Measurements from ENCODE around the gene PPIL4.
A peak's percentile ranks its signal among the peaks of the same experiment; 100 is the strongest.
"Not testable (repeated sequence)": the region's sequence is repeated elsewhere in the genome, so short reads cannot be mapped to it uniquely, and the experiment has no call there.

Gene PPIL4

DNA sequence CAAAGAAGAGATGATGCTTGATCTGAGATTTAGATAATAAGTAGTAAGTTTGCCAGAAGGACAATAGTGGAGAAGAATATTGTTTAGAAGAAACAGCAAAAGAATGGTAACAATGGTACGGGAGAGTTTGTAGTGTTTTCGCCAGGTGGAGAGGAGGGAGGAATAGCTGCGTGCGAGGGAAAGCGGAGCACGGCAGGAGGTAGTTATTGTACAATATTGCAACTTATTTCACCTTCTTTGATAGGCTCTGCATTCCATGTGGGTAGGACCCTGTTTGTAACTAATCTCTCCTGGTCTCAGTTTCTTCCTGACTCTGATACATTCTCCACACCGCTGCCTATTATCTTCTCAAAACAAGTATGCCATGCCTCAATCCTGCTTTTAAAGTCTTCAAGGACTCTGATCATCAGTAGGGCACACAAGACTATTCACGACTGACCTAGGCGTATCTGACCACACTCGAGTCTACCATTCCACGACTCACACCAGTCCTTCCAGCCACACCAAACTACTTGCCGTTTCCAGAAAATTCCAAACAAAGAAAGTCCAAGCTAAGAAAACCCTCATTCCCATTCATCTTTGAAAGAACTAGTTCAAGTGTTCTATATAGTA is 1.1 kb downstream of the PPIL4 start:
- no peak for DNase-seq (ENCODE audit: low read depth)
- H3K4me3 ChIP-seq (ENCODE audit: low read depth, low read length) = peak overlapping the region; percentile 92

DNA sequence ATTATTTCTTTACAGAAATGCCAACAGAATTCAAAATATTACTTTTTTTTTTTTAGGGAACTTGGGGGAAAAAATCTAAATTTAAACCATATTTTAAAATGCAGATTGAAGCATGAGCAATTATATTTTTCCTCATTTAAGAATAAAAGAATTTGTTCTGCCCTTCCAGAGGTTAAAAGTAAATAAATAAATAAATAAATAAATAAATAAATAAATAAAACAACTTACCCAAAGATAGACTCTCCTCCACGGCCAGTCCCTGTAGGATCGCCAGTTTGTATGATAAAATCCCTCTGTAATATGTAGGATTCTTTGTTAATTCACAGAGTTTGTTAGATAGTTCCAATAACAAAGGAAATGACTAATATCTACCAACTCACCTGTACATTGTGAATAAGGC is 4.7 kb downstream of the PPIL4 start:
- no peak for DNase-seq (ENCODE audit: low read depth)
- H3K4me3 ChIP-seq (ENCODE audit: low read depth, low read length) = no peak overlapping the region

DNA sequence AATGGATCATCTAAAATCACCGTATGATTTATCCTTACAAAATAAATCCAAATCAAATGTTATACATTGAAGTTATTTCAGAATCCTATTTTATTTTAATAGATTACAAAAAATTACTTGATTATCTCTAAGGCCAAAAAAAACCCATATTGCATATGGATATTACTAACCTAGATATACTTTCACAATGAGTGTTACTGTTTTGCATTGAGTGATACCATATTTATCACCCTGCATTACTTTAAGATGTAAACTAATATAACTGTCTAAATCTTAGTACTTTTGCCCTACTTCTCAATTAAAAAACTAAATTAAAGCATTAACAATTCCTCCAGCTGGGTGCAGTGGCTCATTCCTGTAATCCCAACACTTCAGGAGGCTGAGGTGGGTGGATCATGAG is 11.1 kb downstream of the PPIL4 start:
- no peak for DNase-seq (ENCODE audit: low read depth)
- H3K4me3 ChIP-seq (ENCODE audit: low read depth, low read length) = no peak overlapping the region

DNA sequence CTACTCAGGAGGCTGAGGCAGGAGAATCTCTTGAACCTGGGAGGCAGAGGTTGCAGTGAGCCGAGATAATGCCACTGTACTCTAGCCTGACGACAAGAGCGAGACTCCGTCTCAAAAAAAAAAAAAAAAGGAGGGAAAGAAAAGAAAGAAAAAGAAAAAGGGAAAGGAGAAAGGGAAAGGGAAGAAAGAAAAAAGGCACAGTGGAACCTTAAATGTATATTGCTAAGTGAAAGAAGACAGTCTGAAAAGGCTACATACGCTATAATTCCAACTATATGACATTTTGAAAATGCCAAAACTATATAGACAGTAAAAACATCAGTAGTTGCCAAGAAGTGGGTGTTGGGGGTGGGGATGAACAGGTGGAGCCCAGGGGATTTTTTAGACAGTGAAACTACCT is 16.2 kb downstream of the PPIL4 start:
- no peak for DNase-seq (ENCODE audit: low read depth)
- no peak overlapping the region for H3K4me3 ChIP-seq (ENCODE audit: low read depth, low read length)

DNA sequence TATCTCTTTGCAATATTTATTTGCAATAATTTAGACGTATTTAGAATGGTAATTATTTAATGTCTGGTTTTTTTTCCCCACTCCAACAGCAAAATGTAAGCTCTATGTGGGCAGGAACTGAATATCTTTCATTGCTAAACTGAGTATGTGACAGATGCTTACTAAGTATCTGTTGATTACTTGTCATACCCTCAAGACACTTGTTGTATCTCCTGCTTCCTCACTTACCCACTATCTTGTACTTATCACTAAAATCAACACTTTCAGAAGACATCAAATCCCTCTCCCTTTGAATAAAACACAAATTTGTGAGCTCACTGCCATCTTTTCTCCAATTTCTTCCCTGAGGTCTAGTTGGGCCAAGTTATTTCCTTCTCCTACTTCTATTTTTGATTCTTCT is 30.3 kb downstream of the PPIL4 start:
- DNase-seq (ENCODE audit: low read depth) = no peak

DNA sequence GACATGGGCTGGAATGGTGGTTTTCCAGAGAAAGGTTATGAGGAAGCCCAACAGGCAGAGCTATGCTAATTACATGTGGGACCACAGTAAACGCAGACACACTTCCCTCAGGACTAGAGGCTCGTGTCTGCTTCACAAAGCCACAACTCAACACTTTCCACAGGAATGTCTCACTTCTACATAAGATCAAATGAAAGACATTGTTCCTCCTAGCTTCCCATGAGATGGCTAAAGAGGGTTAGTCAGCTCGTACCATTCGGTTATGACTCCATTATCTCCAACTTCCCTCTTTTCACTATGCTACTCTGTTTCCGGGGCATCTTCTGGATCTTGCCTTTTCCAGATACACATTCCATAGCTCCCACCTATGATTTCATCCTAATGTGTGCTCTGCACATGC is 31.9 kb downstream of the PPIL4 start:
- H3K4me3 ChIP-seq (ENCODE audit: low read depth, low read length) = no peak overlapping the region
- DNase-seq (ENCODE audit: low read depth) = no peak

More for the DNA sequence above, 30.3 kb downstream of the PPIL4 start:
- no peak overlapping the region for H3K4me3 ChIP-seq (ENCODE audit: low read depth, low read length)

DNA sequence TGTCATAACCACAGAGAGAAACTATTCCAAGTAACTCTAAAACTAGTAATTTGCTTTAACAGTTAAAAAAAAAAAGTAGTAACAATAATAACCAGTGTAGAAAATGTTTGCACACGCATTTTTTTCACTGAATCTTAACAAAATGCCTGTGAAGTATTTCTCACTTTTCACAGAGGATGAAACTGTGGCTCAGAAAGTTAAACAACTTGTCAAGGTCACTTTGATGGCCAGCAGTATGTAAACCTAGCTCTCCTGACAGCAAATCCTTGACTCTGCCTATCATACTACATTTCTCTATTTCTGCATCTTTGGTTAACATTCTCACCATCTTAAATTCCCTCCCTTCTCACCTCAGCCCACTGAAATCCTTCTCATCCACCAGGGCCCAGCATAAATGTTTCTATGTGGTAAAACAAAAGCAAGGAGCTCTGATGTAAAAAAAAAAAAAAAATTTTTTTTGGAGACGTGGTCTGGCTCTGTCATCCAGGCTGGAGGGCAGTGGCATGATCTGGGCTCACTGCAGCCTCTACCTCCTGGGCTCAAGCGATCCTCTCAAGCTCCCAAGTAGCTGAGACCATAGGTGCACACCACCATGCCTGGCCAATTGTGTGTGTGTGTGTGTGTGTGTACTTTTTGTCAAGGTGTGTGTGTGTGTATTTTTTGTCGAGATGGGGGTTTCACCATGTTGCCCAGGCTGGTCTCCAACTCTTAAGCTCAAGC is 34.9 kb downstream of the PPIL4 start:
- H3K4me3 ChIP-seq (ENCODE audit: low read depth, low read length) = no peak overlapping the region
- no peak for DNase-seq (ENCODE audit: low read depth)

DNA sequence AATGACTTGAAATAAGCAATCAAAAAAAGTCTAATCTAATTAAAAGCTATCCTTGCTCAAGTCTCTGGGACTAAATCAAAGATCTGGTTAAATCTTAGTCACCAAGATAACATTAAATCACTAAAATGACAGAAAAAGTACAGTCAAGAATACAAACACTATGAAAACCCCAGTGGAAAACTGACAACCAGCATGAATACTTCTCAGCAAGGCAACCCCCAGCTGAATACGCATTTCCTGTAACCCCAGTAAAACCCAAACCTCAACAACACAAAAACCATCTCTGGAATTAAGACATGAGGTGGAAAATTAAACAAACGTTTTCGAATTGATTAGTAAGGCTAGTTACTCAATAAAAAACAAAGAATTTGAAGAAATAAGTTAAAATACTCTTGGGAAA is 37.4 kb downstream of the PPIL4 start:
- DNase-seq (ENCODE audit: low read depth) = no peak
- H3K4me3 ChIP-seq (ENCODE audit: low read depth, low read length) = no peak overlapping the region

DNA sequence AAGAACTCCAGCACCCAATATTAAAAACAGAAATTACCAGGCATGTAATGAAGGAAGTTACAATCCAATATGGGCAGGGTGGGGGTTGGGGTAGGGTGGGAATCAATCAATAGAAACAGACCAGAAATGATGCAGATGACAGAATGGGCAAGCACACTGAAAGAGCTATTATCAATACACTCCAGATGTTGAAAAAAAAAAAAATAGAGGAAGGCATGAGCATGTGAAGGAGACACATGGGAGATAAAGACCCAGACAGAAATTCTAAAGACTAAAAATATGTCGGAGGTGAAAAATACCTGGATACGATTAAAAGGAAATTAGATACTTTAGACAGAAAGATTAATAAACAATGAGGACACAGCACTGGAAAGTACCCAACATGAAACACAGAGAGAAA is 42.0 kb downstream of the PPIL4 start:
- no peak for DNase-seq (ENCODE audit: low read depth)
- no peak overlapping the region for H3K4me3 ChIP-seq (ENCODE audit: low read depth, low read length)

DNA sequence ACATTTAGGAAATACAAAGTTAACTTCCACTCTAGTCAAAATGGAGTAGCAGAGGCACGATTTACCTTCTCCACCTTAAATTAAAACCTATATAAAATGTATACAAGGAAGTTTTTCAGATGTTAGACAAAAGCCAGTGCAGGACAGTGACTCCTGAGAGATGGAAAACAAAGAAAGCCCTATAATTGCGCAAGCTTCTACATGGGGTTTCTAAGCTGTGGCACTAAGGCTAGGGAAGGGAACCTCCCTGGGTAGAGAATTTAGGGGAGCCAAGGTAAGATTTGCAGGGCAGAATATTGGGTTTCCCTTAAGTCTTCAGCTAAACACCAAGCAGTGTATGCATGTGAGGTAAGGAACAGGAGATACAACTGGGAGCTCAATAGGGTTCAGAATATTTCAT is 42.6 kb downstream of the PPIL4 start:
- H3K4me3 ChIP-seq (ENCODE audit: low read depth, low read length) = no peak overlapping the region
- DNase-seq (ENCODE audit: low read depth) = no peak

DNA sequence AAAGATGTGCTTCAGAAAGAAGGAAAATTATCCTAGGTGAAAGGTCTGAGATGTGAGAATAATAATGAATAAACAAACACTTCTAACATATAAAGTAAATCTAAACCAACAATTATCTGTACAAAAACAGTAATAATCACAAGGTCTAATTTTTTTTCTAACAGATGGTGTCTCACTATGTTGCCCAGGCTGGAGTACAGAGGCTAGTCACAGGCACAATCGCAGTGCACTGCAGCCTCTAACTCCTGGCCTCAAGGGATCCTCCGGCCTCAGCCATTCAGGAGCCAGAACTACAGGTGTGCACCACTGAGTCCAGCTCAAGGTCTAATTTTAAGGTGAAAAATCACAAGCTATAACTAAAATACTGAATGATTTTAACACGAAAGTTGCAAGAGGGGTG is 44.1 kb downstream of the PPIL4 start:
- DNase-seq (ENCODE audit: low read depth) = no peak

DNA sequence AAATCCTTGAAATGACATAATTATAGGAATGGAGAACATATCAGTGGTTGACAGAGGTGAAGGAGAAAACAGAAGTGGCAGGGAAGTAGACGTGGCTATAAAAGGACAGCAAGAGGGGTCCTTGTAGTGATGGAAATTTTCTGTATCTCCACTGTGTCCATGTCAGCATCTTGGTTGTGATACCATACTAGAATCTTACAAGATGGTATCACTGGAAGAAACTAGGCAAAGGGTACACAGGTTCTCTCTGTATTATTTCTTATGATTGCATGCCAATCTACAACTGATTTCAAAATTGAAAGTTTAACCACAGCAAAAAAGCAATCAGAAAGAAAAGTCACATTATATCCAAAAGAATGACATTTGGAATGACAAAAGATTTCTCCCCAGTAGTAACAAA is 44.6 kb downstream of the PPIL4 start:
- no peak overlapping the region for H3K4me3 ChIP-seq (ENCODE audit: low read depth, low read length)
- DNase-seq (ENCODE audit: low read depth) = no peak

More for the DNA sequence above, 44.1 kb downstream of the PPIL4 start:
- no peak overlapping the region for H3K4me3 ChIP-seq (ENCODE audit: low read depth, low read length)

DNA sequence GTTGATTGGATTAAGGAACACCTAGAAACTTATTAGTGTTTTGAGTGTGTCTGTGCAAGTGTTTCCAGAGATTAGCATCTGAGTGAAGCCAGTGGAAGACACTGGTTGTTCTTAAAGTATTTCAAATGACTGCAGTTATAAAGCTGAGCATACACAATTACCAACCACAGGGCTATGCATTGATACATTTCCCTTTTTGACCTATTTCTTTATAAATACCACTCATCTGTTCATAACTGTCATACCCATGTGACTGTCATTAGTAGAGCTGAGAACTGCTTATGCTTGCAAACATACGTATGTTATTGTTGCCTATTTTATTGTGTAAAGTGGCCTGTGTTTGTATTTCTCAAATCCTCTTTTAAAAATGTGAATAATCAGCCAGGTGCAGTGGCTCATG is 45.7 kb downstream of the PPIL4 start:
- no peak overlapping the region for H3K4me3 ChIP-seq (ENCODE audit: low read depth, low read length)
- no peak for DNase-seq (ENCODE audit: low read depth)

DNA sequence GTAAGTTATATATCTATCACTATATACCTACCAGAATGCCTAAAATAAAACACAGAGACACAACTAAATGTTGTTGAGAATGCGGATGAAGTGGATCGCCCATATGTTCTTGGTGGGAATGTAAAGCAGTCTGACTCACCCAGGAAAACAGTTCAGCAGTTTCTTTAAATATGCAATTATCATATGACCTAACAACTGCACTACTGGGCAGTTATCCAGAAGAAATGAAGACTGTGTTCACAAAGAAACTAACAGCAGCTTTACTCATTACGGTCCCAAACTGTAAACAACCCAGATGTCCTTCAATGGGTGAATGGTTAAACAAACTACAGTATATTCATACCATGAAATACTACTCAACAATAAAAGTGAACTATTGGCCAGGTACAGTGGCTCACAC is 46.8 kb downstream of the PPIL4 start:
- no peak overlapping the region for H3K4me3 ChIP-seq (ENCODE audit: low read depth, low read length)
- peak; percentile 82 for DNase-seq (ENCODE audit: low read depth)

DNA sequence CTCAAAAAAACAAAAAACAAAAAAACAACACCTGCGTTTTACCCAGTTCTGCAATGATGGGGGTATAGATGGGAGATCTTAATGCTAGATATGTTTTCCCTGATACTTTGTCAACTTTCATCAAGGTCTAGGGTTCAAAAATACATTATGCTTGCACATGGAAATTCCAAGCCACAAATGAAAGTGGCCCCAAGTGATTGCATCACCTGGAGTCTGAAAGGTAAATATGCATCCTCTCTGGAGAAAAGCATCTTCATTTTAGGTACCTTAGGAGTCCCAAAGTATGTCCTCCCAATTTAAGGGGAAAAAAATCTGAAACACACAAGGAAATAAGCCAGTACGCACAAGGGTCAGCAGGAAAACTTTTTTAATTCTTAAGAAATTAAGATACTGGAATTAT is 48.5 kb downstream of the PPIL4 start:
- no peak for DNase-seq (ENCODE audit: low read depth)

DNA sequence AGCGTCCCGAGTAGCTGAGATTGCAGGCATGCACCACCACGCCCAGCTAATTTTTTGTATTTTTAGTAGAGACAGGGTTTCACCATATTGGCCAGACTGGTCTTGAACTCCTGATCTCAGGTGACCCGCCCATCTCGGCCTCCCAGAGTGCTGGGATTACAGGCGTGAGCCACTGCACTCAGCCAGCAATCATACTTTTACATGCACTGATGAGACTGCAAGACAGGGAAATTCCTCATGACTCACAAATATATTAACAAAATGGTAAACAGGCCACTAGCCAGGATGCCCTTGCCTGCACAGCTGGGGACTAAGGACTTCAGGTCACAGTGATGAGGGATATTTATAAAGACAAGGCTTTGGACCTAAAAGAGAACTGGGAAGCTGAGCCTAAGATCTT is 49.2 kb downstream of the PPIL4 start:
- DNase-seq (ENCODE audit: low read depth); H3K4me3 ChIP-seq (ENCODE audit: low read depth, low read length): not testable (repeated sequence)

More for the DNA sequence above, 48.5 kb downstream of the PPIL4 start:
- H3K4me3 ChIP-seq (ENCODE audit: low read depth, low read length) = no peak overlapping the region

DNA sequence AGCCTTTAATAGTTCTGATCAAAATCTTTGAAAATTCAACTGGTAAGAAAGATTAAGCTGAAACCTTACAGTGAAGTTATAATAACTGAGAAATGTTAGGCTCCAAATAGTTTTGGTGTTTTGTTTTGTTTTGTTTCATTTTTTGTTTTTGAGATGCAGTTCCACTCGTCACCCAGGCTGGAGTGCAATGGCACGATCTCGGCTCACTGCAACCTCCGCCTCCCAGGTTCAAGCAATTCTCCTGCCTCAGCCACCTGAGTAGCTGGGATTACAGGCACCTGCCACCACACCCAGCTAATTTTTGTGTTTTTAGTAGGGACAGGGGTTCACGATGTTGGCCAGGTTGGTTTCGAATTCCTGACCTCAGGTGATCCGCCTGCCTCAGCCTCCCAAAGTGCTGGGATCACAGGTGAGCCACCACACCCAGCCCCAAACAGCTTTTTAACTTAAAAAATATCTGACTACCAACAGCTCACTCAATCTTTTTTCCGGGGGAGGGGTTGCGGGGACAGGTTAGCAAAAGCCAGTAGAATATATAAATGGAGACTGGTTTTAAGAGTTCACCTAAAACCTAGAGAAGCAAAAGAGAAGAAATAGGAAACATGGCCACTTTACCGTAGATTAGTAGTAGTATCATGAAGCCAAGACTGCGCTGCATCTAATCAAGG is 50.4 kb downstream of the PPIL4 start:
- not testable (repeated sequence) for H3K4me3 ChIP-seq (ENCODE audit: low read depth, low read length); DNase-seq (ENCODE audit: low read depth)

DNA sequence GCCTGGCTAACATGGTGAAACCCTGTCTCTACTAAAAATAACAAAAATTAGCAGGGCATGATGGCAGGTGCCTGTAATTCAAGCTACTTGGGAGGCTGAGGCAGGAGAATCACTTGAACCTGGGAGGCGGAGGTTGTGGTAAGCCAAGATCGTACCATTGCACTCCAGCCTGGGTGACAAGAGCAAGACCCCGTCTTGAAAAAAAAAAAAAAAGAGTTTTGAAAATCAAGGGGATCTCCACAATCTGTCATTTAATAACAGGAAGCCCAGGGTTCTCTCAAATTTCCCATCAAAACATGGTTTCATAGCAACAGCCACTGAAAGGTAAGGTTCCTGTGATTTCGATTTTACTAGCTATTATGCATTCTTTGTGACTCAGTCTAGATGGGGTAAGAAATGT is 51.0 kb downstream of the PPIL4 start:
- H3K4me3 ChIP-seq (ENCODE audit: low read depth, low read length); DNase-seq (ENCODE audit: low read depth): not testable (repeated sequence)

DNA sequence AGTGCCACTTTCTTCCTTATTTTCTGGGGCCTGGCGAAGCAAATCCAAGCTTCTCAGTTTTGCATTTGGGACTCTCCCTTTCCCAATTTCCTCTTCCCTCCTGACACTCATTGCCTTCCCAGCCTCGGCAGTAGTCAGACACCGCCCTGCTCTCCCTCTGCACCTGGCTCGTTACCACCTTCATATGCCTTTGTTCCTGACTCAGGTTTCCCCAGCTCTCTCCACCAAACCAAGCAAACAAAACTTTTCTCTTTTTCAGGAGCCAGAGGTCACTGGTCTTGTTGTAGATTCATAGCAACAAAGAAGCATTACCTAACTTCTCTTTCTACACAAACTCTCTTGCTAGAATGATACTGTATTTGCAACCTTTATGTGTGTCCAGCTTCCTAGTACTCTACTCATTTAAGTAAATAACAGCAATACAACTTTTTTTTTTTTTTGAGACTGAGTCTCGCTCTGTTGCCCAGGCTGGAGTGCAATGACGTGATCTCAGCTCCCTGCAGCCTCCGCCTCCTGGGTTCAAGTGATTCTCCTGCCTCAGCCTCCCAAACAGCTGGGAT is 52.0 kb downstream of the PPIL4 start:
- DNase-seq (ENCODE audit: low read depth) = no peak
- no peak overlapping the region for H3K4me3 ChIP-seq (ENCODE audit: low read depth, low read length)

DNA sequence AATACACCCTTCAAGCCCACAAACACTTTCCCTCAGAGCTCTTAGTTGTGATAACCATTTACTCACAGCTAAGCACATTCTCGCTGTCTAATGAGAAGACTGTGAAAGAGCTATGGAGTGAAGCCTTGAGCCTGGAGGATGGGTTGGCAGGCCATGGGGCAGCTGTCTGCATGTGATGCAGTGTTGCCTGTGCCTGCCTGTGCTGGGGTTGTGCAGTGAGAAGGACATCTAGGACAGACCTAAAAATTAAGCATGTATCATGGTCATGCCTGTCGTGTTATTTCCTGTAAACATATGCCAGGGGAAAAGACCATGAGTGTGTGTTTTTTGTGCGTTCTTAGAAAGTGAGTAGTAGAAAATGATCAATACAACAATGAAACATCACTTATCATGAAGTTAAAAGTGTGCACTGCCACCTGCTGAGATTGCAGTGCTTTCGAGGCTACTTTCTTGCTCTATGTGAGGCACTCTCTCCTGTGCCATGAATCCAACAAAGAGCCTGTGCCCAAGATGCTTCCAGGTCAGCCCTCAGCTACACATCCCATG is 53.0 kb downstream of the PPIL4 start:
- H3K4me3 ChIP-seq (ENCODE audit: low read depth, low read length) = no peak overlapping the region
- no peak for DNase-seq (ENCODE audit: low read depth)
